Renal pelvis (tissue), 4 donors: ENCODE measurements around the gene MGAT4B. TPM values are rescaled to one million over a fixed set of nuclear protein-coding genes. Genes with fewer than 3 reads are reported as not detected.

Experiments used
- DNase-seq: peaks from one replicate; pipeline ENCODE4 v3.0.0-alpha.2; 2013
- polyA plus RNA-seq, 3 donors: library from polyadenylated mRNA; unstranded; fragments of 120-200 nt; gene quantifications; one replicate each; pipeline ENCODE4 v1.2.1, GENCODE V29; 2013; ENCODE audit not compliant: insufficient read length in 3 of 3

The MGAT4B gene
- polyA plus RNA-seq, 3 donors: 178 to 185 (median 183) TPM

DNA sequence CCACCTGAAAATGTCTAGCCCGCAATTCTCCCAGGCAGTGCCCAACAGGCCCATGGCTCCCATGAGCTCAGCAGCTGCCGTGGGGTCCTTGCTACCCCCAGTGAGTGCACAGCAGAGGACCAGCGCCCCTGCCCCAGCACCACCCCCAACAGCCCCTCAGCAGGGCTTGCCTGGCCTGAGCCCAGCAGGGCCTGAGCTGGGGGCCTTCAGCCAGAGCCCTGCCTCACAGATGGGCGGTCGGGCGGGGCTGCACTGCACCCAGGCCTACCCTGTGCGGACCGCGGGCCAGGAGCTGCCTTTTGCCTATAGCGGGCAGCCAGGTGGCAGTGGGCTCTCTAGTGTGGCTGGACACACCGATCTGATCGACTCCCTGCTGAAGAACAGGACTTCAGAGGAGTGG lies 32.2 kb downstream of the MGAT4B start:
- no peak for DNase-seq

DNA sequence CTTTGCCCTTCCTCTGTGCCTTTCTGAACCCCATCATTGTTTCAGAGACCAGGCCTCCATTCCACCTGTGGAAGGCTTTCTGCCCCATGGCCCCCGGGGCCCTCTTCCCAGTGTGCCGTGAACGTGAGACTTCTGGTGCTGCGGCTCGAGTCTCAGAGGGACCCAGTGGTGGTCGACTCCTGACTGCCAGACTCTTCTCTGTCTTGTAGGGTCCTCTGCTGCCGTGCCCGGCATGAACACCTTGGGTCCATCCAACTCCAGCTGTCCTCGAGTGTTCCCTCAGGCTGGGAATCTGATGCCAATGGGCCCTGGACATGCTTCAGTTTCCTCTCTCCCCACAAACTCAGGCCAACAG lies 33.0 kb downstream of the MGAT4B start:
- no peak for DNase-seq

DNA sequence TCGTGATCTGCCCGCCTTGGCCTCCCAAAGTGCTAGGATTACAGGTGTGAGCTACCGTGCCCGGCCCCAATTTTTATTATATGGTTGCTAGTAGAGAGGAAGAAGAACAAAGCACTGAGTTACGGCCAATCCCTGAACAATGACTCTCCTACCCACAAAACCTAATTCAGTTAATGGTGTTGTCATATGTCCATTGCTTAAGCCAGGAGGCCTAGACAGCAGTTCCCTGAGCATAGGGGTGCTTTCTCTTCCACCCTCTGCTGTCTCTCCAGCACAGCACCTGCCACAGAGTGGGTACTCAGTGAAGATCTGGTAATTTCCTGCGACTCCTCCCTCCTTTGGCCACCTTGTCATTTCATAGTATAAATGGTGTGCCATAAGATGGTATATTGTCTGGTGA lies 34.3 kb downstream of the MGAT4B start:
- DNase-seq: no peak

DNA sequence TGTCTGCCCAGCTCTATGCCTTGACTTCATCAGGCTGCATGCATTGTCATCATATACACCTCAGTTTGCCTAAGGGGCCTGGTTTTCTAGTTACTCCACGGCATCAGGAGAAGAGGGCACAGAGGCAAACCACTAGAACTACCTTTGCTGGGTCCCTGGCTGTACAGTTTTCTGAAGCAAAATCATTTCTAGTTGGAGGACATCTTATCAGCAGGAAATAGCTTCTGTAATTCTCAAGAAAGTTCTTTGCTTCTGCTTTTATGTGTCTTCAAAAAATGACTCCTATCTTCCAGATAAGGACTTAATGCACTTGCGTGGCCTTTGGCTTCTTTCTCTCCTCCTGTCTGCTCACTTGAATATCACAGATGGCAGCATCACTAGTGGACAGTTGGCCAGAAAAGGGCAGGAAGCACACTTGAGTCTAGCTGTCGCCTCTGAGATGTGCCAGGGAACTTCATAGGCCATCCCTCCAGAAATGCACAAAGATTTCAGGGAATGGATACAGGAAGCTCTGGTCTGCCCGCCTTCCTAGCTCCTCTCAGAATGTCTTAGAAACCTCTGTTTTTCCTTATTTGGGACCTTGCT lies 35.3 kb downstream of the MGAT4B start:
- DNase-seq: no peak

DNA sequence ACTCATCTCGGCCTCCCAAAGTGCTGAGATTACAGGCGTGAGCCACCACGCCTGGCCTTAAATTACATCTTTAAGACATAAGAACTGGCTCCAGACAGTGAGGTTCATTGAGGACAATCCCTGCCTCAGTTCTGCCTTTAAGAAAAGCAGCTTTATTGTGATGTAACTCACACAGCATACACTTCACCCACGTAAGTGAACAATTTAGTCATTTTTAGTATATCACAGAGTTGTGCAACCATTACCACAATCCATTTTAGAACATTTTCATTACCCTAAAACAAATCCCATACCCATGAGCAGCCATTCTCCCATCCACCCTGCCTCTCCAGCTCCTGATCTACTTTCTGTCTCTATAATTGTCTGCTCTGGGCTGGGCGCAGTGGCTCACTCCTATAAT lies 36.9 kb downstream of the MGAT4B start:
- no peak for DNase-seq

DNA sequence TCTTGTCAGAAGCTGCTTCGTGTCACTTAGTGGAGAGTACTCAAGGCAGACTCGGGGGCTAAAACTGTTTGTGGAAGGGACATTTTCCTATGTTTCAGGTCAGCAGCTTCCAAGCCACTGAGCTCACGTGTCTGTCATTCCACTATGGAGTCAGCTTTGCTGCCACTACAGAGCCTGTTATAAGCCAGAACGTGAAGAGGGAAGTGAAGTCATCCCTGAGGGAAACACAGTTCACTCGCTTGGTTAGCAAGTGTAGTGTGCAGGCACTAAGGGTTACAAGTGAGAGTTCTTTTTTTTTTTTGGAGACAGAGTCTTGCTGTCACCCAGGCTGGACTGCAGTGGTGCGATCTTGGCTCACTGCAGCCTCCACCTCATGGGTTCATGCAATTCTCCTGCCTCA lies 37.4 kb downstream of the MGAT4B start:
- DNase-seq: no peak

DNA sequence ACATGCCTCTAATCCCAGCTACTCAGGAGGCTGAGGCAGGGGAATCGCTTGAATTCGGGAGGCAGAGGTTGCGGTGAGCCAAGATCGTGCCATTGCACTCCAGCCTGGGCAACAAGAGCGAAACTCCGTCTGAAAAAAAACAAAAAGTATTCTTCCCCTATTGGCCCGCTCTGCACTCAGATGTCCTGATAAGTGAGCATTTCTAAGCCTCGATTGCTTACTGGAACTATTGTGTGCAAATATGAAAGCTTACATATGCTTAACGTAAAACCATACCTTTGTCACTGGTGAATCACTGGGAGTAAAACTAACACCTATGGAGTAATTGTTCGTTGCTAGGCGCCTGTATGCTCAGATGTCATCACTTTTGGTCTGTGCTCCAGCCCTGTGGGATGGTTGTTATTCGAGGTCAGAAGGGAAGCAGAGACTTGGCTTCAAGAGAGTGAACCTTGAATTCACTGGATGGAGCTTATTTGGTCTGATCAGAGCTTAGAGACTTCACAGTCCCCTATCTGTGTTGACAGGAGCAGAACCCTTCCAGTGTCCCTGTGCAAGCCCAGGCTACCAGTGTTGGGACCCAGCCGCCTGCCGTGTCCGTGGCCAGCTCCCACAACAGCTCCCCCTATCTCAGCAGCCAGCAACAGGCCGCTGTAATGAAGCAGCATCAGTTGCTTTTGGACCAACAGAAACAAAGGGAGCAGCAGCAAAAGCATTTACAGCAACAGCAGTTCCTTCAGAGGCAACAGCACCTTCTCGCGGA lies 38.2 kb downstream of the MGAT4B start:
- DNase-seq: no peak

DNA sequence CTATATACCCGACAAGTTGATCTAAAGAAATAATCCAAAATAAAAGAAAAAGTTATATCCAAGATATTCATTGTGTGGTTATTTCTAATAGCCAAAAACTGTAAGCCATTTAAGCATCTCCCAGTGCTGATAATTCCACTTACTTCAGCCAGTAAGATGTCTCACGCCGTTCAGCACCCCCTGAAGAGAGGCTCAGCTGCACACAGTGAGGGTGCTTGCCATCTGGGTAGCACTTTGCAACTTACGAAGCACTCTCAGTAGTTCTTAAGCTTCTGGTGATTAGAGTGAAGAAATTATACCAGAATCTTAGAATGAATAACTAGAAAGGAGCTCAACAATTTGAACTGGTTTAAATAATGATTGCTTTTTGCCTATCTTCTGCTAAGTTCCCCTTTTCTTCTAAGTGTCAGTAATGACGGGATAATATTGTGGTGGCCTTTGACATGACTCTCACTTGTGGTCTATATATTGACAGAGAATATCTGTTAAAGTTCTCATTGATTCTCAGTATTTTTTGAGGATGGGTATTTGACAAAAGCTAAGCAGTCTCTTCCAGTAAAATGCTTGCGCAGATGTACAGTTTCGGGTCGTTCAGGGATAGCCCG lies 39.1 kb downstream of the MGAT4B start:
- no peak for DNase-seq

DNA sequence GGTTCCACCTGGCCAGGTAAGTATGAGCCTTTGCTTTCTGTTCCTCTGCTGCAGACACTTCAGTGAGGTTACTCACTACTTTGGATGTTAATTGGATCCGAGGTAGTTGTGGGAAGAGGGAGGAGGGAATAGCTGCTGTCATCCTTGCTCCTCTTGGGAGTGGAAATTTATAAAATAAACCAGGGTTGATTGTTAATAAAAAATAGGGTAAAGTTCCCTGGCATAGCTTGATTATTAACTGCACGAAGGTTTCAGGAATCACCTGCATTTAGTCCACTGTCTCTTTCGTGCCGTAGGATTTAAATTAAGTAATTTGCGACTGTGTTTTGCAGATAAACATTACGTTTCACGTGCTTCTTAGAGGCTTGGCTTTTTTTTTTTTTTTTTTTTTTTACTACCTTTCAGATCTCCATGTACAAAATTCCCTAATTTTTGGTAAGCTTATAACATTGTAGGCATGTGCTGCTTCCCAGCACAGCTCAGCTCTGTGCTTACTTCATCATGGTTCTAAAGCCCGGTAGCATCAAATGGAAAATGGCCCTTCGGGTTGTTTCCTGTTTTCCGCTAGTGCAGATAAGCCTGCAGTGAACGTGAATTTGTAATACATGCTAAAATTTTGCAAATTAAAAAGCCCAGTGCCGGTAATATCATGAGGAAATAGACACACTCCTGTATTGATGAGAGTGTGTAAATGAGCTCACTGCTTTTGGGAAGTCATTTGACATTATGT lies 39.8 kb downstream of the MGAT4B start:
- no peak for DNase-seq

DNA sequence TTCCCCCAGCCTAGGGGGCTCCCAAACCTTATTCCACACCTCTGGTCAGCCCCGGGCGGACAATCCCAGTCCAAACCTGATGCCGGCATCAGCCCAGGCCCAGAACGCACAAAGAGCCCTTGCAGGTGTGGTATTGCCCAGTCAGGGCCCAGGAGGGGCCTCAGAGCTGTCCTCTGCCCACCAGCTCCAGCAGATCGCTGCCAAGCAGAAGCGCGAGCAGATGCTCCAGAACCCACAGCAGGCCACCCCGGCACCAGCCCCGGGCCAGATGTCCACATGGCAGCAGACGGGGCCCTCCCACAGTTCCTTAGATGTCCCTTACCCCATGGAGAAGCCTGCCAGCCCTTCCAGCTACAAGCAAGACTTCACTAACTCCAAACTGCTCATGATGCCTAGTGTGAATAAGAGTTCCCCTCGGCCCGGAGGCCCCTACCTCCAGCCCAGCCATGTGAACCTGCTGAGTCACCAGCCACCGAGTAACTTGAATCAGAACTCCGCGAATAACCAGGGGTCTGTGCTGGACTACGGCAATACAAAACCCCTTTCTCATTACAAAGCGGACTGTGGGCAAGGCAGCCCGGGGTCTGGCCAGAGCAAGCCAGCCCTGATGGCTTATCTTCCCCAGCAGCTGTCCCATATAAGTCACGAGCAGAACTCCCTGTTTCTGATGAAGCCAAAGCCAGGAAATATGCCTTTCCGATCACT lies 40.5 kb downstream of the MGAT4B start:
- no peak for DNase-seq

DNA sequence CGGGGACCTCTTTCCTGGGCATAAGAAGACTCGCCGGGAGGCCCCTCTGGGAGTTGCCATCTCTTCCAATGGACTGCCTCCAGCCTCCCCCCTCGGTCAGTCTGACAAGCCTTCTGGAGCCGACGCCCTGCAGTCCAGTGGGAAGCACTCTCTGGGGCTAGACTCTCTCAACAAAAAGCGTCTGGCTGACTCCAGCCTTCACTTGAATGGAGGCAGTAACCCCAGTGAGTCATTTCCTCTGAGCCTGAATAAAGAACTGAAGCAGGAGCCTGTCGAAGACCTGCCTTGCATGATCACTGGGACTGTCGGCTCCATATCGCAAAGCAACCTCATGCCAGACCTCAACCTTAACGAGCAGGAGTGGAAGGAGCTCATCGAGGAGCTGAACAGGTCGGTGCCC lies 41.3 kb downstream of the MGAT4B start:
- no peak for DNase-seq

DNA sequence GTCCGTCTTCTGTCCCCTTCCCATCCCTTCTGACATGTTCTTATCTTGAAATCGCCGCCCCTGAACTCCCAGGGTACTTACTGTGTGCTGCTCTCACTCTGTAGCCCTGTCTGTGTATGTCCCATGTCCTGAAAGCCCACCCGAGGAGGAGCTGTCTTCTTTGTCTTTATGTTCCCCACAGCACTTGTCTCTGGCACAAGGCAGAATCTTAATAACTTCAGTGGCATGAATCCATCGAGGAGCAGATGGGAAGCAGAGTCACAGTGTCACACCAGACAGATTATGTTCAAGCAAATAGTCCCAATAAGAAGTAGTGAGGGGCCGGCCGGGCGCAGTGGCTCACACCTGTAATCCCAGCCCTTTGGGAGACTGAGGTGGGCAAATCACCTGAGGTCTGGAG lies 42.6 kb downstream of the MGAT4B start:
- no peak for DNase-seq

DNA sequence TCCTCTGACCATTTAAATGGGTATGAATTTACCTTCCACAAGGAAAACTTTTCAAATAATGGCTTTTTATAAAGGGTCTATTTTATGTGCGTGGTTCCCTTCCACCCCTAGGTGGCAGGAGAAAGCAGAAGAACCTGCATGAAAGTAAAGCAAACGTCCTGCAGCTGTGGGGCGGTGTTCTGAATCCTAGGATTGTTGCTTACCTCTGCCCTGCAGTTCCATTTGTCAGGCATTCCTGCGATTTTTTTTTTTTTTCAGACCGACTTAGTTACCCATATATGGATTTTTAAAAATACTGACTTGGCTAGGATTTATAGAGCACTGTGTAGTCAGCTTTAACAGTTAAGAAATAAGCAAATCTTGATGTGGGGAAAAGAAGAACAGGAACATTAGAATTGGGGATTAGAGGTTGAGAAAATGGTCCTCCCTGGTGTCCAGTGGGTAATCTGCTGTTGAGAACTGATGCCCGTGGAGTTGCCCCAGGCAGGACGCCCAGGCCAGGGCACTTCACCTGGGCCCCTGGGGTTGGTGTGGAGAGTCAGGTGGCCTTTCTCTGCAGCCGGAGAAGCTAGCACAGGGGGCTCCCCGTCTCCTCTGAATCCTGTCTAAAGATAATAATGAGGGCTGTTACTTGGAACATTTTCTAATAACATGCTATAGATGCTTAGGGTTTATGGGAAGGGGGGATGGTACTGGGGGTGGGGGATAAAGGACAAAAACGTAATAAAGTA lies 43.3 kb downstream of the MGAT4B start:
- DNase-seq: peak; percentile 81

DNA sequence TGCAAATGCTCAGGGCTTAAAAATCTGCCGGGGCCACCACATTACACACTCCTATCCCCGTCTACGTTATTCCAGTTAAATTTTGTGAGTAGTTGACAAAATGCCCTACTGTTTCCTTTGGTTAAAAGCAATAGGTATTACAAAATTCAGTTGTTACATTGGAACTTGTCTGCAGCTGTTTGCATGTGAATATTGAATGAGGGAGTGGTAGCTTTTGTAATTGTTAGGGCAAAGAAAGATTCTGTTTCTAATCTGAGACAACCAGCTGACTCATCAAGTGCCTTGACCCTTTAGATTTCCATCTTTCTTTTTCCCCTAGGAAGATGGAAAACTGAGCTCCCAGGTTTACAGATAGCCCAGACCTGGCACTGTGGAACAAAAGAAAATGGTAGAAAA lies 43.9 kb downstream of the MGAT4B start:
- no peak for DNase-seq

DNA sequence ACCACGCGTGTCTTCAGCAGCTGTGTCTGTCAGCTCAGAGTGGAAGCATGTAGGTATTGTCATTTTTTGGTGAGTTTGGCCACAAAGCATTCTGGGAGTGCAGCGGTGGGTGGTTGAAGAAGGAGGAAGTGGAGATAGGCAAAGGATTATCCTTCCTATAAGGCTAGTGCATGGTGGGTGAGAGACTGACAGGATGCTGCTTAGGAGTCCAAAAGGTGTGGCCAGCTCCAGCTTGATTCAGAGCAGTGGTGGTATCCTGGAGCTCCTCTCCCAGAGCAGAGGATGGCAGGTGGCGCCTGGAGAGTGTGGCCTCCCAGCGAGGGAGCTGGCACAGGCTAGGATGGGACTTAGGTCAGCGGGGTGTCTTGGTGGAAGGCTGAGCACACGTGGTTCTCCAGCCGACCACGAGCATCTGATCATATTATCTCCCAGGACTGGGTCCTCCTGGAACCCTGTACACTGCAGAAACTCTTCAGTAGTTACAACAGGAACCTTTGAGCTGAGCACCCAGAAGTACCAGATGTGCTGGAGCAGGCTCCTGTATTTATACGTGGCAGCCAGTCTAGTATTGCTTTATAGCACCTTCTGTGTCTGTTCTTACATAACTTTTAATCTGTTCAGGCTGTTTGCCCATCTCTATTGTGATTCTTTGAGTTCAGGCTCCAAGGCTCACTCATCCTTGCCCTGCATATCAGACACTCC lies 44.4 kb downstream of the MGAT4B start:
- no peak for DNase-seq

DNA sequence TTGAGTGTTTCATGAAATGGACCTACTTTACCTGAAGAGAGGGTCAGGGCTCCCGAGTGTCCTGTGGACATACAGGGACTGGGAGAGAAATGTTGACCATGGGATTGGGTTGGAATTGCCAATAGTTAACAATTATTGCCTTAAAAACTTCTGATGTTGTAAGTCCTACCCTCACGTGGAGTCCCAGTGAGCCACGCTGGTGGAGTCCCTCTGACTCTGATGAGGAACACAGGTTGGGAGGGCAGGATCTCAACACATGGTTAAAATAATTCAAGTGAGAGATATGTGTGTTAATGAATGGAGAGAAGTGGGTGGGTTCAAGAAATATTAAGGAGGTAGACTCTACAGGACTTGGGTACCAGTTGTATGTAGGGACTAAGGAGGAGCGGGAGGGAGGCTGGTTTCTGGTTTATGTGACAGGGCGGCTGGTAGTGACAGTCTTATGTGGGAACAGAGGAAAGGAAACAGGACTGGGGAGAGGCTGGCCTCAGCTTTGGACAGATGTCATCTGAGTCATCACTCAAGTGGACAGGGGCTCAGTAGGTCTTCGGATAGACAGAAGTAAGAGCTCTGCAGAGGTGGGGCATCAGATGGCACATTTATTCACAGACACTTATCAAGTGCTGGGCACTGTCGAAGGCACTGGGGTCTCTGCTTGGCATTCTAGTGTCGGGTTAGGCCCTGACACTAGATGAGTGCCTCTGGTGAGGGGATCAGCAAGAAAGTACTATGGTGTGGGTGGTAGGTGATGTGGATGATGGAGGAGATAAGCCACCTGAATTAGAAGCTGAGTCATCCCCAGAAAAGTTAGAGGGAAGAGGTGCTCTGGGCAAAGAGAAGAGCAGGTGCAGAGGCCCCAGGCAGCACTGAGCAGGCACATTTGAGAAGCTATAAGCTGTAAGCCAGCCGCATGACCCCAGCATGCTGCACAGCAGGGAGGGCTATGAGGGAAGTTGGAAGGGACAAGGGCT lies 46.8 kb downstream of the MGAT4B start:
- DNase-seq: no peak

DNA sequence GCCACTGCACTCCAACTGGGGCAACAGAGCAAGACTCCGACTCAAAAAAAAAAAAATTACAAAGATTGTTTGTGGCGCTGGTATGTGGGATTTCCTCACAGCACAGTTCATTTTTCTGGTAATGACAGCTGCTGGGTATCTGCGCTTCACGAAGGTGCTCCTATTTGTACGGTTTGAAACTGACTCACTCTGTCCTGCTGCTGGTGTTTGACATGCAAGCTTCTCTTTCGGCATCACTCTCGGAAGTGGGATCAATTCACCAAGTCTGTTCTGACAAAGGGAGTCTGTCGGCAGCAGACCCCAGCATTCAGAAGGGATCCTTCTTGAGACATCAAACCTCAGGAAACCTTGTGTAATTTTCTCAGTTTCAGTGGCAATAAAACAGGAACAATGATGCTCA lies 47.7 kb downstream of the MGAT4B start:
- DNase-seq: no peak

DNA sequence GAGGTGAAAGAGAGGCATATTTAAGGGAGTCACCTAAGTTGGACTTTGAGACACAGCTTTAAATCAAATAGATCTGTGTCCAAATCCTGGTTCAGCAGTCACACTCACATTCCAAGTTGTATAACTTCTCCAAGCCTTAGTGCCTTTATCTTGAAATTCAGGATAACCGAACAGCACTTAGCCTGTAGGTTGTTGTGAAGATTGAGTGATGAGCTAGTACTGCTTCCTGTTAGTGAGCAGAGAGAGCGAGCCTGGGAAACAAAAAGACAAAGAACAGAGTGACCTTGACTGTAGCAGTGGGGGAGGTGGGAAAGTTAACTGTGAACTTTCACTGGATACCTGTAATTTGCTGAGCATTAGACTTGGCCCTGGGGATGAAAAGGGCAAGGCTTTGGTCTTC lies 51.6 kb downstream of the MGAT4B start:
- peak; percentile 23 for DNase-seq

DNA sequence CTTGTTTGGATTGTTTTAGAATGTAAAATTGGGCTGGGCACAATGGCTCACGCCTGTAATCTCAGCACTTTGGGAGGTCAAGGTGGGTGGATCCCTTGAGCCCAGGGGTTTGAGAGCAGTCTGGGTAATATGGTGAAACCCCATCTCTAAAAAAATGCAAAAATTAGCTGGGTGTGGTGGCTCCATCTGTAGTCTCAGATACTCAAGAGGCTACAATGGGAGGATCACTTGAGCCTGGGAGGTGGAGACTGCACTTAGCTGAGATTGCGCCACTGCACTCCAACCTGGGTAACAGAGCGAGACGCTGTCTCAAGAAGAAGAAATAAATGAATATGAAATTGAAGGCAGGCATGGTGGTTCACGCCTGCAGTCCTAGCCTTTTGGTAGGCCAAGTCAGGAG lies 52.7 kb downstream of the MGAT4B start:
- no peak for DNase-seq
